Brain microvascular endothelial cell (primary cell): ENCODE results near the gene RABEP2.

Source experiments
- DNase-seq: peaks from one replicate; pipeline ENCODE4 v3.0.0-alpha.2; 2020
- H3K27ac ChIP-seq: fragments of 250-450 bp; sonication (Bioruptor Pico); 2 replicates; pipeline ENCODE4 v1.5.1; 2020; ENCODE audit warnings: mild to moderate bottlenecking, moderate library complexity
- H3K27me3 ChIP-seq: fragments of 250-450 bp; sonication (Bioruptor Pico); replicated peaks from 2 replicates; pipeline ENCODE4 v1.5.1; 2020; ENCODE audit warnings: mild to moderate bottlenecking
- H3K36me3 ChIP-seq: fragments of 250-450 bp; sonication (Bioruptor Pico); replicated peaks from 2 replicates; pipeline ENCODE4 v1.5.1; 2020; ENCODE audit warnings: mild to moderate bottlenecking
- H3K4me3 ChIP-seq: 2 replicates; pipeline ENCODE4 v1.5.1; 2011; ENCODE audit warnings: low read depth, mild to moderate bottlenecking, control low read depth, low read length, moderate library complexity
- CTCF ChIP-seq: IDR thresholded peaks from 2 replicates; pipeline ENCODE4 v1.5.1; 2011; ENCODE audit warnings: low read depth, mild to moderate bottlenecking, moderate library complexity, low read length, control low read depth, inconsistent platforms; ENCODE audit errors: missing control alignments
- in situ Hi-C: cut with HindIII; loops from 2 replicates; pipeline ENCODE4 v1.10.0; 2017; ENCODE audit warnings: low sequenced_read_pairs, low pct_ligation_motif_present

RABEP2 gene

GRCh38 chr16:28964496-28964895, 39.5 kb upstream of the RABEP2 start:
- peaks cover 29% of the 10 kb centered on the region for H3K36me3 ChIP-seq
- TF ChIP-seq CTCF, result no peak
- H3K4me3 ChIP-seq, result no peak overlapping the region
- in situ Hi-C loops, result no loop called here
- no peak for DNase-seq
- no peak overlapping the region for H3K27ac ChIP-seq
- no peaks in the 10 kb centered on the region for H3K27me3 ChIP-seq

GRCh38 chr16:28964072-28964471, 39.0 kb upstream of the RABEP2 start:
- no peak for DNase-seq
- Histone ChIP-seq H3K36me3 (peaks cover 31% of the 10 kb centered on the region), H3K27ac (no peak overlapping the region), H3K4me3 (no peak overlapping the region), H3K27me3 (no peaks in the 10 kb centered on the region)
- in situ Hi-C loops, result no loop called here
- no peak for TF ChIP-seq CTCF

GRCh38 chr16:28958836-28959235, 33.8 kb upstream of the RABEP2 start:
- in situ Hi-C loops, result no loop called here
- H3K27me3 ChIP-seq, result no peaks in the 10 kb centered on the region
- no peak overlapping the region for H3K27ac ChIP-seq
- no peak overlapping the region for H3K4me3 ChIP-seq
- TF ChIP-seq CTCF, result no peak
- no peak for DNase-seq
- H3K36me3 ChIP-seq, result peaks cover 36% of the 10 kb centered on the region

GRCh38 chr16:28958216-28958615, 33.2 kb upstream of the RABEP2 start:
- Histone ChIP-seq H3K27ac (no peak overlapping the region), H3K4me3 (no peak overlapping the region), H3K27me3 (no peaks in the 10 kb centered on the region), H3K36me3 (peaks cover 33% of the 10 kb centered on the region)
- no peak for DNase-seq
- no peak for TF ChIP-seq CTCF
- in situ Hi-C loops, result no loop called here

- Histone ChIP-seq H3K27me3 (no peaks in the 10 kb centered on the region), H3K36me3 (peaks cover 9% of the 10 kb centered on the region), H3K4me3 (peak overlapping the region; percentile 80), H3K27ac (peak overlapping the region; percentile 34)
- no peak for DNase-seq
- no peak for TF ChIP-seq CTCF
- in situ Hi-C loops, result no loop called here
Measured at GRCh38 chr16:28951410-28951943, 26.4 kb upstream of the RABEP2 start.
